OCI-LY7 (cell line): Measurements from ENCODE around the gene RBM15. TPM values are rescaled to one million over a fixed set of nuclear protein-coding genes. Genes with fewer than 3 reads are reported as not detected.

Source experiments
- BruUV-seq: library from RNA; stranded (reverse); fragments of 400-500 nt; replicated peaks from 2 replicates; lab custom pipeline; 2021; lab: Mats Ljungman, UMichigan
- CTCF ChIA-PET: fragments of 300-600 bp; sonication (Branson Sonifier 250); formaldehyde crosslinking; loops from one replicate; lab custom pipeline; 2022; ENCODE audit warnings: antibody characterized with exemption; ENCODE audit not compliant: unreplicated experiment; lab: Charles Lee
- POLR2A ChIA-PET: fragments of 300-600 bp; sonication (Branson Sonifier 250); formaldehyde crosslinking; loops from one replicate; lab custom pipeline; 2022; ENCODE audit warnings: antibody characterized with exemption; lab: Charles Lee
- DNase-seq: peaks from one replicate; pipeline ENCODE4 v3.0.0-alpha.2; 2015; ENCODE audit warnings: low spot score
- H2AFZ ChIP-seq: fragments of 200-600 bp; sonication (generic), shearing (Covaris generic); 2 replicates; pipeline ENCODE4 v1.6.1; 2014; ENCODE audit warnings: mild to moderate bottlenecking, antibody characterized with exemption, low read length, moderate library complexity
- H3K27ac ChIP-seq: fragments of 200-600 bp; sonication (generic); 2 replicates; pipeline ENCODE4 v1.5.1; 2014; ENCODE audit warnings: mixed run types, low read depth, mild to moderate bottlenecking, moderate library complexity, low read length, inconsistent platforms; ENCODE audit not compliant: poor library complexity, severe bottlenecking
- H3K36me3 ChIP-seq: fragments of 200-600 bp; sonication (generic); 2 replicates; pipeline ENCODE4 v1.6.1; 2014; ENCODE audit warnings: mild to moderate bottlenecking, antibody characterized with exemption, low read length, moderate library complexity, mixed read lengths; ENCODE audit not compliant: insufficient read depth
- H3K4me1 ChIP-seq: fragments of 200-600 bp; sonication (generic); 2 replicates; pipeline ENCODE4 v1.5.1; 2014; ENCODE audit warnings: mild to moderate bottlenecking, low read length; ENCODE audit not compliant: insufficient read depth, poor library complexity, severe bottlenecking
- H3K4me2 ChIP-seq: fragments of 200-600 bp; sonication (generic); 2 replicates; pipeline ENCODE4 v1.6.1; 2014; ENCODE audit warnings: mild to moderate bottlenecking, low read length
- H3K4me3 ChIP-seq: fragments of 200-600 bp; sonication (generic); 2 replicates; pipeline ENCODE4 v1.5.1; 2014; ENCODE audit warnings: mild to moderate bottlenecking, low read depth, low read length; ENCODE audit not compliant: poor library complexity, severe bottlenecking
- H3K79me2 ChIP-seq: fragments of 200-600 bp; sonication (generic); 2 replicates; pipeline ENCODE4 v1.6.1; 2016; ENCODE audit warnings: low read depth, mild to moderate bottlenecking, low read length, moderate library complexity, mixed read lengths; ENCODE audit not compliant: insufficient read depth
- H3K9me2 ChIP-seq: fragments of 200-600 bp; sonication (generic); 2 replicates; pipeline ENCODE4 v1.6.1; 2016; ENCODE audit warnings: mild to moderate bottlenecking, low read length, mixed read lengths; ENCODE audit not compliant: insufficient read depth
- H3K9me3 ChIP-seq: fragments of 200-600 bp; sonication (generic); 2 replicates; pipeline ENCODE4 v1.6.1; 2014; ENCODE audit warnings: mild to moderate bottlenecking, mixed run types, low read length, mixed read lengths
- H4K20me1 ChIP-seq: fragments of 200-600 bp; sonication (generic); 2 replicates; pipeline ENCODE4 v1.6.1; 2014; ENCODE audit warnings: mild to moderate bottlenecking, antibody characterized with exemption, low read length, moderate library complexity, mixed read lengths; ENCODE audit not compliant: insufficient read depth
- CTCF ChIP-seq: fragments of 200-600 bp; sonication (generic); conservative IDR thresholded peaks from 2 replicates; pipeline ENCODE4 v1.5.1; 2014; ENCODE audit warnings: mild to moderate bottlenecking, antibody characterized with exemption, low read length, moderate library complexity, mixed read lengths
- EZH2phosphoT487 ChIP-seq: fragments of 200-600 bp; sonication (generic); IDR thresholded peaks from 2 replicates; pipeline ENCODE4 v1.6.1; 2018; ENCODE audit warnings: low read depth, borderline replicate concordance, mild to moderate bottlenecking, mixed run types, antibody characterized with exemption, low read length, moderate library complexity, mixed read lengths
- intact Hi-C: fragments of 100-400 bp; cut with micrococcal nuclease; formaldehyde crosslinking; loops from one replicate; pipeline ENCODE4 v1.10.0; 2022; ENCODE audit not compliant: unreplicated experiment
- total RNA-seq, 2 experiments: library from RNA; depleted of rRNA in 1 of 2; stranded (reverse); fragments of >200 nt in 1 of 2; shearing (Covaris generic) in 1 of 2; gene quantifications; 2 replicates each; pipeline ENCODE4 v1.2.3, GENCODE V29; 2014 to 2022

RBM15 gene
- total RNA-seq, 2 experiments from 2014 or later = 119 to 221 TPM

GRCh38 chr1:110298991-110299390, 40.2 kb upstream of the RBM15 start:
- Histone ChIP-seq H3K36me3 (no peaks in the 10 kb centered on the region), H3K9me2 (no peaks in the 10 kb centered on the region), H3K9me3 (no peaks in the 10 kb centered on the region), H4K20me1 (no peaks in the 10 kb centered on the region; the same call in 1 of the 2 replicates), H3K4me2 (no peak overlapping the region), H3K4me1 (no peaks in the 10 kb centered on the region), H3K4me3 (no peak overlapping the region), H2AFZ (no peak overlapping the region), H3K79me2 (no peaks in the 10 kb centered on the region), H3K27ac (no peak overlapping the region)
- TF ChIP-seq CTCF = no peak
- TF ChIP-seq EZH2phosphoT487 = no peak
- no peak for DNase-seq
- BruUV-seq = no TSS peak
- intact Hi-C loops = no loop called here
- ChIA-PET CTCF (no interaction called here), POLR2A (interaction anchor here (0.6 to 0.7 kb wide), 2 partner anchors 8 to 112 kb away, joined by 3 to 5 read pairs; no protein-coding TSS in a partner anchor)

GRCh38 chr1:110300412-110301085, 38.6 kb upstream of the RBM15 start:
- no peak for TF ChIP-seq EZH2phosphoT487
- CTCF ChIA-PET = no interaction called here
- H3K4me1 ChIP-seq = no peaks in the 10 kb centered on the region
- DNase-seq = no peak
- no peaks in the 10 kb centered on the region for H3K9me2 ChIP-seq
- POLR2A ChIA-PET = interaction anchor here (0.6 to 1.1 kb wide), 5 partner anchors 10 to 508 kb away, joined by 3 to 5 read pairs (median 3); no protein-coding TSS in a partner anchor
- no peaks in the 10 kb centered on the region for H3K9me3 ChIP-seq
- no peaks in the 10 kb centered on the region; the same call in 1 of the 2 replicates for H4K20me1 ChIP-seq
- H2AFZ ChIP-seq = no peak overlapping the region
- H3K27ac ChIP-seq = no peak overlapping the region
- H3K4me3 ChIP-seq = no peak overlapping the region
- BruUV-seq = no TSS peak
- intact Hi-C loops = no loop called here
- H3K4me2 ChIP-seq = no peak overlapping the region
- no peaks in the 10 kb centered on the region for H3K36me3 ChIP-seq
- H3K79me2 ChIP-seq = no peaks in the 10 kb centered on the region

DNA sequence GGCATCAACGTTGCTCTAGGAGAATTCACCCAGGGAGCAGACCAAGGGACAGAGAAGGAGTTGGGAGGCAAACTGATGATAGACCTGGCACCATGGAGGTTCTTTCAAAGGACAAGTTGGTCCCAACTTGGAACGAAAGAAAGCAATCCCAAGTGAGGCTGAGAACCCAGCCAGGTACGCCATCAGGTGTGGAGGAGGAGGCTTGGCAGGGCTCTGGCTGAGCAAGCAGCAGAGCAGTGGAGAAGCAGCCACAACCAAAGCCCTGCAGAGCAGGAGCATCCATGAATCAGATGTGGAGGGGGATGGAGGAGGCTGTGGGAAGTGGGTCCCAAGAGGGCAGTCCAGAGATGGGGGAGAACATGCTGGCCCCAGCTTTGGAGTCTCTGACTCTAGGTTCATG, 36.3 kb upstream of the RBM15 start:
- no peaks in the 10 kb centered on the region for H3K4me1 ChIP-seq
- TF ChIP-seq EZH2phosphoT487 (no peak), CTCF (no peak)
- no peaks in the 10 kb centered on the region for H3K9me2 ChIP-seq
- H2AFZ ChIP-seq = no peak overlapping the region
- H3K36me3 ChIP-seq = no peaks in the 10 kb centered on the region
- DNase-seq = no peak
- no peak overlapping the region for H3K27ac ChIP-seq
- no peaks in the 10 kb centered on the region for H3K9me3 ChIP-seq
- ChIA-PET POLR2A (no interaction called here), CTCF (no interaction called here)
- H3K4me2 ChIP-seq = no peak overlapping the region
- H3K79me2 ChIP-seq = no peaks in the 10 kb centered on the region
- BruUV-seq = no TSS peak
- no peaks in the 10 kb centered on the region; the same call in 1 of the 2 replicates for H4K20me1 ChIP-seq
- H3K4me3 ChIP-seq = no peak overlapping the region
- intact Hi-C loops = no loop called here
